HG02763 (cell line): Measurements from ENCODE around the gene MRC2.
"Not testable (repeated sequence)": the region's sequence is repeated elsewhere in the genome, so short reads cannot be mapped to it uniquely, and the experiment has no call there.

ENCODE experiments used
- ATAC-seq: cut with Tn5 transposase; IDR thresholded peaks from one replicate; pipeline ENCODE4 v1.9.1; 2021; ENCODE audit warnings: mild to moderate bottlenecking, moderate library complexity; ENCODE audit not compliant: unreplicated experiment

The MRC2 gene, protein sequence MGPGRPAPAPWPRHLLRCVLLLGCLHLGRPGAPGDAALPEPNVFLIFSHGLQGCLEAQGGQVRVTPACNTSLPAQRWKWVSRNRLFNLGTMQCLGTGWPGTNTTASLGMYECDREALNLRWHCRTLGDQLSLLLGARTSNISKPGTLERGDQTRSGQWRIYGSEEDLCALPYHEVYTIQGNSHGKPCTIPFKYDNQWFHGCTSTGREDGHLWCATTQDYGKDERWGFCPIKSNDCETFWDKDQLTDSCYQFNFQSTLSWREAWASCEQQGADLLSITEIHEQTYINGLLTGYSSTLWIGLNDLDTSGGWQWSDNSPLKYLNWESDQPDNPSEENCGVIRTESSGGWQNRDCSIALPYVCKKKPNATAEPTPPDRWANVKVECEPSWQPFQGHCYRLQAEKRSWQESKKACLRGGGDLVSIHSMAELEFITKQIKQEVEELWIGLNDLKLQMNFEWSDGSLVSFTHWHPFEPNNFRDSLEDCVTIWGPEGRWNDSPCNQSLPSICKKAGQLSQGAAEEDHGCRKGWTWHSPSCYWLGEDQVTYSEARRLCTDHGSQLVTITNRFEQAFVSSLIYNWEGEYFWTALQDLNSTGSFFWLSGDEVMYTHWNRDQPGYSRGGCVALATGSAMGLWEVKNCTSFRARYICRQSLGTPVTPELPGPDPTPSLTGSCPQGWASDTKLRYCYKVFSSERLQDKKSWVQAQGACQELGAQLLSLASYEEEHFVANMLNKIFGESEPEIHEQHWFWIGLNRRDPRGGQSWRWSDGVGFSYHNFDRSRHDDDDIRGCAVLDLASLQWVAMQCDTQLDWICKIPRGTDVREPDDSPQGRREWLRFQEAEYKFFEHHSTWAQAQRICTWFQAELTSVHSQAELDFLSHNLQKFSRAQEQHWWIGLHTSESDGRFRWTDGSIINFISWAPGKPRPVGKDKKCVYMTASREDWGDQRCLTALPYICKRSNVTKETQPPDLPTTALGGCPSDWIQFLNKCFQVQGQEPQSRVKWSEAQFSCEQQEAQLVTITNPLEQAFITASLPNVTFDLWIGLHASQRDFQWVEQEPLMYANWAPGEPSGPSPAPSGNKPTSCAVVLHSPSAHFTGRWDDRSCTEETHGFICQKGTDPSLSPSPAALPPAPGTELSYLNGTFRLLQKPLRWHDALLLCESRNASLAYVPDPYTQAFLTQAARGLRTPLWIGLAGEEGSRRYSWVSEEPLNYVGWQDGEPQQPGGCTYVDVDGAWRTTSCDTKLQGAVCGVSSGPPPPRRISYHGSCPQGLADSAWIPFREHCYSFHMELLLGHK (N-terminal part only)

DNA sequence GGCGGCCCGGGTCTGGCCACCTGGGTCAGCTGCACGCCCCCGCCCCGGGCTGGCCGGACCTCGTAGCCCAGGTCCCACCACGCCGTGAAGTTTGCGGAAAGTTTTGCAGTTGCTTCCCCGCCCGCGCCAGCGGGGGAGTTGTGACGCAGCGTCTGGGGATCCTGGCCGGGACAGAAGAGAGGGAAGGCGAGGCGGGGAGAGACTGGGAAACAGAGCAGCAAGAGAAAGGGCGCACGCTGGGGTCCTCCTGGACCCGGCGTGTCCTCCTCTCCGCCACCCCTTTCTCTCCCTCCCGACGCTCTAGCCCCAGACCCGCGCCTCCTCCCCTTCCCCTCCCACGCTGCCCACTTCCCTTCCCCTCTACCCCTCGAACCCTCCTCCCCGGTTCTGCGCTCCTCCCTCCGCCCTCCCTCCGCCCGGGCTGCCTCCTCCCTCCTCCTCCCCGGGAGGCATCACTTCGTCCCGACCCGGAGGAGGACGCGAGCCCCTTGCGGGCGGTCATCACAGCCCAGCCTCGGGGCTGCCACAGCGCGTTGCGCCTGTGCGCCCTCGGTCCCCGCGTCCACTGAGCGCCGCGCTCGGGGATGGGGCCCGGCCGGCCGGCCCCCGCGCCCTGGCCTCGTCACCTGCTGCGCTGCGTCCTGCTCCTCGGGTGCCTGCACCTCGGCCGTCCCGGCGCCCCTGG lies at the start of gene MRC2:
Gene MRC2, plus strand, starts transcription at position 452 of the 685 bp plus-strand sequence. Its CDS starts 133 bp downstream, at position 585.
- ATAC-seq = no peak

DNA sequence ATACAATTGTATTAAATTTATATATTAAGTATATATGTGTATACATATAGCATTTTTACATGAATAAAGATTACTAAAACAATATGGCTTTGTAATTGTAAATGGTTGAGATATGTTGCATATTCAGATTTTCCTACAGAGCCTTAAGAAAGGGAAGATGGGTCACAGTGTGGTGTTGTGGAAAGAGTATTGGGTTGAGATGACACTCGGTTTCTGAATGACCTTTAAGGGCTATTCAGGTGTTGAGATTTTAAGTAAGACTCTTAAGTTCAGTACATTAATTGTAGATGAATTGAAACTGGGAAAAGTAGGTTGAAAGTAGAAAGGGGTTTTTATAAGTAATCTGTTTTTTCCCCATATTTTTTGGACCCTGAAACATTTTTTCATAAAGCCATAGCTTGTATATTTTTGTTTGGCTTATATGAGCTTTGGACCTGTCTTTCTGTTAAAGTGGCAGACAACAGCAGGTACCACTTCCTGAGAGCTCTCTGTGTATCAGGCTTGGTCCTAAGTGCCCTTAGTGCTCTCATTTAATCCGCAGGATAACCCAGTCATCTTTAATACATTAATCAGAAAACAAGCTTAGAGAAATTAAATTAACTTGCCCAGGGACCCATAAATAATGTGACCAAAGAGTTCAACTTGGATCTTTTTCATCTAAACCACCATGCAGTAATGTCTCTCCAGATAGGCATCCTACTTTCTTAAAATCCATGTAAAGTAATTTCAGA lies 48.5 kb upstream of the MRC2 start:
- ATAC-seq = no peak

DNA sequence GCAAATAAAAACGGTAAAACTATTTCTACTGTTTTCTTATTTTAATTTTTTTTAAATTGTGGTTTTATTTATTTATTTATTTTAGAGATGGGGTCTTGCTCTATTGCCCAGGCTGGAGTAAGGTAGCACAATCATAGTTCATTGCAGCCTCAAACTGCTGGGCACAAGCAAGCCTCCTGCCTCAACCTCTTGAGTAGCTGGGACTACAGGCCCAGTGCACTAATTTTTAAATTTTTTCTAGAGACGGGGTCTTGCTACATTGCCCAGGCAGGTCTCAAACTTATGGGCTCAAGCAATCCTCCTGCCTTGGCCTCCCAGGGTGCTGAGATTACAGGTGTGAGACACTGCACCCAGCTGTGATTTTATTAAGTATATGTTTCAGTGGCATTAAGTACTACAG lies 46.5 kb upstream of the MRC2 start:
- no peak for ATAC-seq

DNA sequence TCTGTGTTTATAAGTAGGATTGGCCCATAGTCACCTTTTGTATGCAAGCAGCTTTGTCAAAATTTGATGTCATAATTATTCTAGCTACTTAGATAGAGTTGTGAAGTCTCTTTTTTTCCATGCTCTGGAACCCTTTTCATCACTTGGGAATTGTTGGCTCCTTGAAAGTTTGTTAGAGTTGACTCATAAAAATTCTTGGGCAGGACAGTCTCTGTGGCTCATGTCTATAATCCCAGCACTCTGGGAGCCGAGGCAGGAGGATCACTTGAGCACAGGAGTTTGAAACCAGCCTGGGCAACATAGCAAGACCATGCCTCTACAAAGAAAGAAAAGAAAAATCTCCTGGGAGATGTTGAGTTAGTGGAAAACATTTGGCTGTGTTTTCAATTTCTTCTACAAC lies 45.7 kb upstream of the MRC2 start:
- ATAC-seq = no peak

DNA sequence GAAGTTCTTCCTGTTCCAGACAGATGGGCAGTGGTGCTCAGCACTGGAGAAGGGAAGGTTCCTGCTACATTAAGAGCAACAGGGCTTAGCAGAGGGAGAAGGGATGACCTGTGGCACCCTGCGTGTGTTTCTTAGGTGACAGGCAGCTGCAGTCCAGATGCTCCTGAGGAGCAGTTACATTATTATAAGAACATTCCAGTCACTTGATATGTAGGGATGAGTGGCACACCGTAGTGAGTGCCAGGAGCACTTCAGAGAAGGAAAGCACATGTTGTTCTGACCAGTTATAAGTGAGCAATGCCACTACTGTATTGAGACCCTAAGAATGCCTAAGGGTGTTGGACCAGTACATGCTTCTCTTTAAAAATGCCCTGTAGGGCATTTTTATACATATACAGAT lies 39.9 kb upstream of the MRC2 start:
- ATAC-seq = no peak

DNA sequence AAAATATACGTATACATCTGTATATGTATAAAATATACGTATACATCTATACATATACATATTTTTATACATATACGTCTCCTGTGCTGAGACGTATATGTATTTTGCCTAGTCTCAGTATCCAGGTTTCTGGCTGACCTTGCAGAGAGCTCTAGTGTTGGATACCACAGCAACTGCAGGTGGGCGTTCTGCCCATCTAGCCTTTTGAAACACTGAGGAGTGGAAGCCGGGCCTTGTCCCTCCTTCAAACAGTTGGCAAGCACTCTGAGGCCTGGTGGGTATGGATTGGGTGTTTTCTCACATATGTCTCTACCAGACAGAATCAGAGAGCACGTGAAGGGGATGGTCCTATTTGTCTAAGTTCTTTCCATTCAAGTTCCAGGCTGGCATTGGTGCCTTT lies 39.4 kb upstream of the MRC2 start:
- no peak for ATAC-seq

DNA sequence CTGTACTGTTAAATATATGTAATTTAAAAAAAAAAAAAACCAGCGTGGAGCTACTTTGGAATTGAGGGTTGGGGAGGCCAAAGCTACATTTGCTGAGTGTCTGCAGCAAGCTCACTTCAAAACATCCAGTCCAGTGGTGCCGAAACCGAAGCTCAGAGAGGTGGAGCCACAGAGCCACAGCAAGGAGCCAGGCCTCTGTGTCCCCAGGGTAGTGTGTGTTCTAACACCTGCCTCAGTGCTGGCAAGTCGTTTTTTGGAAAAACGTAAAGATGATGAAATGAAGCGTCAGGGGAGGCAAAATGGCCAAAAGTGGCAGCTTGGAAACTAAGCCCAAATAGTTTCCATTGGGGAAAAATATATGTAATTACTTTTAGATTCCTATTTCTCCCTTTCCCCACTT lies 36.1 kb upstream of the MRC2 start:
- ATAC-seq = no peak

DNA sequence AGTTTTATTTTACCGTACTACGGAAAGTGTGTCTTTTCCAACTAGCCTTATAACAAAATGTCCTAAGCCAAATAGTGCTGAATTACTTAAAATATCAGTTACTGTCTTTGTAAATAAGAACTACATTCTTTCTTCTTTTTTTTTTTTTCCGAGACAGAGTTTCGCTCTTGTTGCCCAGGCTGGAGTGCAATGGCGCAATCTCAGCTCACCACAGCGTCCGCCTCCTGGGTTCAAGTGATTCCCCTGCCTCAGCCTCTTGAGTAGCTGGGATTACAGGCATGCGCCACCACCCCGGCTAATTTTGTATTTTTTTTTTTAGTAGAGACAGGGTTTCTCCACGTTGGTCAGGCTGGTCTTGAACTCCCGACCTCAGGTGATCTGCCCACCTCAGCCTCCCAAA lies 35.6 kb upstream of the MRC2 start:
- not testable (repeated sequence) for ATAC-seq

DNA sequence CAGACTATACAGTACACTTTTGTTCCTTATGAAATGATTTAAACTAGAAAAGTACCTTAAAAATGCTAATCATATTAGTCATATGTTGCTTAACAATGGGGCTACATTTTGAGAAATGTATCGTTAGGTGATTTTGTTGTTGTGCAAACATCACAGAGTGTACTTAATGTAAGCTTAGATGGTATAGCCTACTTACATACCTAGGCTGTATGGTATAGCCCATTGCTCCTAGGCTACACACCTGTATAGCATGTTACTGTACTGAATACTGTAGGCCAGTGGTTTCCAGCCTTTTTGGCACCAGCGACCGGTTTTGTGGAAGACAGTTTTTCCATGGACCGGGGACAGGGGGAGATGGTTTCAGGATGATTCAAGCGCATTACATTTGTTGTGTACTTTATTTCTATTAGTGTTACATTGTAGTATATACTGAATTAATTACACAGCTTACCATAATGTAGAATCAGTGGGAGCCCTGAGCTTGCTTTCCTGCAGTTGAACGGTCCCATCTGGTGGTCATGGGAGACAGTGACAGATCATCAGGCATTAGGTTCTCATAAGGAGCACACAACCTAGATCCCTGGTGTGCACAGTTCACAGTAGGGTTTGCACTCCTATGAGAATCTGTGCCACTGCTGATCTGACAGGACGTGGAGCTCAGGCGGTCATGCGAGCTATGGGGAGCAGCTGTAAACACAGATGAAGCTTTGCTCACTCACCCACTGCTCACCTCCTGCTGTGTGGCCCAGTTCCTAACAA lies 35.0 kb upstream of the MRC2 start:
- no peak for ATAC-seq

DNA sequence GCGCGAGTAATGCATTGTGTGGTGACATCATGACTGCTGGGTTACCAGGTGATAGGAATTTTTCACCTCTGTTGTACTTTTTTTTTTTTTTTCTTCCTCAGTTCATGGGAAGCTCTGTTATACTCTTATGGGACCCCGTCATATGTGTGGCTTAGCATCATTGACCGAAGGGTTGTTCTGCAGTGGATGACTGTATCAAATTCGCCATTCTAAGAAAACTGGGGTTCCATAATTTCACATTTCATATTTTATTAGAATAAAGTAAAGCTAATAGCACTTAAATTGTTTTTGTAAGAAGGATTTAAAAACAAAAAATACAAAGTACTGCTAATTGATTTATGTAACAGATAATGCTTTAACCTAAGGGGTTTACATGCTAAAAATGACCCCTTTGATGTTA lies 32.0 kb upstream of the MRC2 start:
- ATAC-seq = no peak

DNA sequence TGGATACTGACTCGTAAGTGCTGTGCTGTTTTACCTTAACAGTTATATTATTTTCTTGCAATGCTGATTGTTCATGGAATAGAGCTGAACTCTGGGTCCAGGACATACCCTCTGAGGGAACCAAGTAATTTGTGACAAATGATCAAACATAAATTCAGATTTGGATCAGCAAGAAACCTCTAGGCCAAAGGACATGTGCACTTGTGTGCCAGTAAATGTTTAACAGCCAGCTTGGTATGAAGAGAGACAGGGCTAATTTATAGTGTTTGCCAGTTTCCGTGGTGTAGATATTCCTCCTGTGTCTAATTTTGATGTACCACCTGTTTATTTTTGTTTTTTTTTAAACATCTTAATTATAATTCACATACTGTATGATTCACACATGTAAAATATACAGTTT lies 30.8 kb upstream of the MRC2 start:
- no peak for ATAC-seq

DNA sequence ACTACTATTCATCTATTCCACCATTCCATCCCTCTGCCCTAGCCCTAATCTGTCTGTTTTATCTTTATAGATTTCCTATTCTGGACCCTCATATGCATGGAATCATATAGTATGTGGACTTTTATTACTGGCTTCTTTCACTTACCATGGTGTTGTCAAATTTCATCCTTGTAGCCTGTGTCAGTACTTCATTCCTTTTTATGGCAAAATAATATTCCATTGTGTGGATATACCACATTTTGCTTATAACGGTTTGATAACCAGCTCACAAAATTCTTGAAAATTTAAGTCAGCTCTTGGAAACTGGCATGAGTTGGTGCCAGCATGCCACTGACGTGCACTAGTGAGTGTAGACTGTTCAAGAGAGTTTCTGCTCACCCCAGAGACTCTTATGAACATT lies 30.3 kb upstream of the MRC2 start:
- no peak for ATAC-seq

DNA sequence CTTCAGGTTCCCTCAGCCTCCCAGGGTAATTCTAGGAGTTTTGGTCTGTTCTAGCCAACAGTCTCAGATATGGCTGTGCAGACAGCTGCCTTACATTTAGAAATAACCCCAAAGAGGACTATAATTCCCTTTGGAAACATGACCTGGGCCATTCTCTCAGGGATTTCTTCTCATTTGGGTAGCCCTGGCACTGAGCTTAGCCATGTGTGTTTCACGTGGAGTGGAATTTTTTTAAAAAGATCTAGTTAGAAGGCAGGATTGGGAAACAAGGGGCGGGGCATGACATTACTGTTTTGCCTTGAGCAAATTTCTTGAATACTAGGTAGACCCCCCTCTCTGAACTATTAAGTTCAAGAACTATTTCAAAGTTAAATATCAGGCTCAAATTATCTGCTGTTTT lies 29.6 kb upstream of the MRC2 start:
- ATAC-seq = no peak

DNA sequence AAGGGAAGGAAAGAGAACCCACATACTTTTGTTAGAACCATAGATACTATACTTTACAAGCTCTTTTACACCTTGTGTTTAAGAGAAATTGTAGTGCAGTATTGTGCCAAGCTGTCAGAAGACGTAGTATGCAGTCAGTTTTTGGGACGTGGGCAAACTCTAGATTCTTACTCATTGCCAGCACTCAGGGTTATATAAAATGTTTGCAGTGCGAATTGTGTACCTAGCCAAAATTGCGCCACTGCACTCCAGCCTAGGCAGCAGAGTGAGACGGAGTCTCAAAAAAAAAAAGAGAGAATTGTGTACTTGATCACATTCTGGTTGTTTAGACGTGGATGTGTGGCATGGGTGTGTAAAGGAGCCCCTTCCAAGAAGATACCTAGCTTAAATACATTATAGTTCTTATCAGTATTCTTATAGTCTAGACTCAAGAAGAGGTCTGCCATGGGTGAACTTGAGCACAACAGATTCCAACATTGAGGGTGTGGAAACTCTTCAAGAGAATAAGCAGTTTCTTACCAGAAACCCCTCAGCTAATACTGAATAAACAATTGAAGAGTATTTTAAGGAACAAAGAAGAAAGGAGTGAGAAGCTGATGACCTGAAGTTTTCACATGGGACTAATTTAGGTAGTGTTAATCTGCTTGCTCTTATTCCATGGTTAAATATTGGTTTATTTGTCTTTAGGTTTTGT lies 27.4 kb upstream of the MRC2 start:
- no peak for ATAC-seq

DNA sequence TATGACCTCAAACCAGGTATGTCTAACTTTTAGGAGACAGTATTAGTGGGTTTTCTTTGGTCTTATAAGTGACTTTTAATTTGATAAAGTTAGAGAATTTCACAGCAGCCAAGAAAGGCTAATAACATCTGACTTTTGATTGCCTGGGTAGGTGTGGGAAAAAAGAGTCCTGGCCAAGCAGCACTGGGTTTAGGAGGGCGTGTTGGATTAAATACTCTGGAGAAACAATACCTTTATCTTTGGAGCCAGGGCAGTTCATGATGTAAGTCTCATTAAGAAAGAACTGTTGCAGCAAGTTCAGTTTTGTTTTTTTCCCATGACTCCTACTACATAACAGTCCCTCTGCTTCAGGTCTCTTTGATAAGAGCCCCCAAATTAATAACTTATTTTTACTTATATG lies 26.7 kb upstream of the MRC2 start:
- ATAC-seq = no peak

DNA sequence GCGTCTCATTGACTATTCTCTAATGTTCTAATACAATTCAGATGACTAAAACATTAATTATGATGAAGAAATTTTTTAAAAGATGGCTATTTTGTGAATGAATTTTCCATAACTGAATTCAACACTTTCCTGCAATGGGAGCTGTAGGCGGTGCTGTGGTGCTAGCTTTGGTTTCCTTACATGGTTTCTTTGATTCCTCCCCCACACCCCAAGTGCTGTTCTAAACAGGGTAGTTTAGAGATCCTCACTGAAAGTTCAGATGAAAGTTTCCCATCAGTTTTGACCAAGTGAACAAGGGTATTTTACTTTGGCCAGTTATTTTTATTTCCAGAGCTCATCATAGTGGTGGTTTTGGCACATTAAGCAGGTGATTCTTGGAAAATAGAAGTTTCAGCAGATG lies 26.0 kb upstream of the MRC2 start:
- no peak for ATAC-seq

DNA sequence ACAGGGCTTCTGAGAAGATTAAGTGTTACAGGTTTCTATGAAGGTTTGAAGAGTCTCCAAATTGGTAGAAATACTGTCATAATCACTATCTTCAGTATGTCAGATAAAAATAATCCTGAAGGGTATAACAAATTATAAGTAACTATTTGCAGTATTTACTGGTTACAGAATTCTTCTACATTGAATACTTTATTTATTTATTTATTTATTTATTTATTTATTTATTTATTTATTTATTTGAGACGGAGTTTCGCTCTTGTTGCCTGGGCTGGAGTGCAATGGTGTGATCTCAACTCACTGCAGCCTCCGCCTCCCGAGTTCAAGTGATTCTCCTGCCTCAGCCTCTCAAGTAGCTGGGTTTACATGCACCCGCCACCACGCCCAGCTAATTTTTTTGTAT lies 23.7 kb upstream of the MRC2 start:
- not testable (repeated sequence) for ATAC-seq

DNA sequence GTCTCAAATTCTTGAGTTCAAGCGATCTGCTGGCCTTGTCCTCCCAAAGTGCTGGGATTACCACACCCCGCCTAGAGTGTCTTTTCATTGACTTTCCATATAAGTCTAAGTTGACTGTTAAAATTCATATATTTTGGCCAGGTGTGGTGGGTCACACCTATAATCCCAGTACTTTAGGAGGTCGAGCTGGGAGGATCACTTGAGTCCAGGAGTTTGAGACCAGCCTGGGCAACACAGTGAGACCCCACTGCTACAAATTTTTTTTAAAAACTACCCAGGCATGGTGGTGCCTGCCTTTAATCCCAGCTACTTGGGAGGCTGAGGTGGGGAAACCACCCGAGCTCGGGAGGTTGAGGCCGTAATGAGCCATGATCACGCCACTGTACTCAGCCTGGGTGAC lies 21.9 kb upstream of the MRC2 start:
- ATAC-seq = no peak

DNA sequence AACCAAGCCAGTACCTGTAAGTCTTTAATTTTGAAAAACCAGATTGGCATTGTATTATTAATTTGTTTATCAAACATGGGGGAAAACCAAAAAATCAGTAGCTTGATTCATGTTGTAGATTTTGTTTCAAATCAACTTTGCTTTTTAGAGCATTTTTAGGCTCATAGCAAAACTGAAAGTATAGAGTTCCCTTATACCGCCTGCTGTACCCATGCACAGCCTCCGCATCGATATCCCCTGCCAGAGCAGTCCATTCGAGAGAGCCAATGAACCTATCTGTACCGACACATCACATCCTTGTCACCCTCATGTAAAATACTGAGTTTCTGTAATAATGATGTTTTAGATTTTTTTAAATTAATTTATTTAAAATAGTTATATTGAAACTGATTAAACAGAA lies 16.2 kb upstream of the MRC2 start:
- peak; percentile 63 for ATAC-seq
